G401.6 (cell line): ENCODE results near the gene PARK7.
"Not testable (repeated sequence)": the region's sequence is repeated elsewhere in the genome, so short reads cannot be mapped to it uniquely, and the experiment has no call there.

Experiments
- FAIRE-seq: peaks from 2 replicates; lab custom pipeline; 2012; peaks lifted over from hg19 to GRCh38; lab: Jason Lieb, UNC

The PARK7 gene

DNA sequence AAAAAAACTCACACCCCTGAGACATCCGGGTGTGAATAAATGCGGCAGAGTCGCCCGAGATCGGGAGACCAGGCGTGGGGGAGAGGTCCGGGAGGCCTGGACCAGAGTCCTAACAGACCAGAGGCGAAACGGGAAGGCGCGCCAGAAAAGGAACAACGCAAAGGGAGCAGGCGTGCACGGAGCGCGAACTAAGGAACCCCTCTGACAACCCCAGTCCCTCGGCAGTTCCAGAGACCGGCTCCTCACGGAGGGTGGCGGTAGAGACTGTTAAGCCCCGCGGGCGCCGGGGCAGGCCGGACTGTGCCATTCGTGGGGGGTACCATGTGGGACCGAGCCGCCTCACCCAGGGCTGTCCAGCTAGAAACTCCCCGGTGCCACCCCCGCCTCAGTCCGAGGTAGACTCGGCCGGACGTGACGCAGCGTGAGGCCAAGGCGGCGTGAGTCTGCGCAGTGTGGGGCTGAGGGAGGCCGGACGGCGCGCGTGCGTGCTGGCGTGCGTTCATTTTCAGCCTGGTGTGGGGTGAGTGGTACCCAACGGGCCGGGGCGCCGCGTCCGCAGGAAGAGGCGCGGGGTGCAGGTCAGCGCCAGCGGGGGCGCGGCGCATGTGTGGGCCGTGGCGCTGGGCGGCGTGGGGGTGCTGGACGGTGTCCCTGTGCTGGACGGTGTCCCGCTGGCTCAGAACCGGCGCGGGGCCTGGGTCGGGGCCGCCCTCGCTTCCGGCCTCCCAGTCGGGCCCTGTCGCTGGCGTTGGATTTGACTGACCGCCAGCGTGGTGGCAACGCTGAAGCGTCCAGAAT is at the start of gene PARK7:
Gene PARK7 (plus strand): TSS at position 496 of the 798 bp plus-strand sequence. CDS start 1,075 bp downstream, outside the sequence.
- FAIRE-seq: peak; percentile 88

DNA sequence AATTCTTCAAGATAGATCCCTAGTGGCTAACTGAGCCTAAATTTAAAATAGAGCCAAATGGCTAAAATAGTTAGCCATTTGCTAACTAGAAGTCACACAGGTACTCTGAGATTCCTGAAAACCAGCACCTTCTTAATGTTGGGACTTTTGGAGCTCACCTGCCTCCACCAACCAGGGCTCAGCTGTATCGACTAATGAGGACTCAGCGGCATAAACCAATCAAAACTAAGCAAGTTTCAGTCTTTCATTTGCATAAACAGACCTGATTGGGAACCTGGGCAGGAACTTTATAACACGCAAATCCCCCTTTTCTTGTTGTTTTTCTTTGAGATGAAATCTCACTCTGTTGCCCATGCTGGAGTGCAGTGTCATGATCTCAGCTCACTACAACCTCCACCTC is 49.4 kb upstream of the PARK7 start:
- no peak for FAIRE-seq

DNA sequence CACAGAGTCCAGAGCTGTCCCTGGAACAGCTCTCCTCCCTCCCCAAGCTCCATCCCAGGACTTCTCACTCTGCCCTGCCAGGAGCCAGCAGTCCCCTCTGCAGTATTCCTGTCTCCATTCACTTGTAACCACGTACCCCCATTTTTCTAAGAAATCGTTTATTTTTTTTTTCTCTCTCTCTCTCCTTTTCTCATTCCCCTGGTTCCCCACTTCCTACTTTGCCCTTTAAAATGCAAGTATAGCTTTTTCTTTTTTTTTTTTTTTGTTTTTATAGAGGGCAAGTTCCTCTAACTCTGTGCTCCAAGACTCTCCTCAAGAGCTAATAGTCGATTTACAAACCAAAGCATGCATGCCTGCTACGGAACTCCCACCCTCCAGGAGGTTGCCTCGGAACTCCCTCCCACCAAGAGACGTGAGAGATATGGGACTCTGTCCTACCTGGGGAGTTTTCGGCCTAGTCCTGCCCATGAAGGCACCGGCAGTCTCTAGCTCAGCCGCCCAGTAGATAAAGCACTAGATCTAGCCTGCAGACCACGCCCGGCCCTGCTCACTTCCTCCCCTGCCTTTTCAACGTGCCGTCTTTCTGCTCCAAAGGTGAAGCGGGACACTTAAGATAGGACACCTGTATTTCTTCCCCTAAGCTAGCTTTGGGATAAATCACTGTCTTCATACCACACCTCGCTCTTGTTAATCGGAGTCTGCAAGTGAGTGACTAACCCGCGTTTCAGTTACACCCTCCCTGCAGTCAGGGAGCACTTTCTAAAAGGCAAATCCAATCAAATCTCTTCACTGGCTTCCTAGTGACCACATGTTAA is 48.6 kb upstream of the PARK7 start:
- FAIRE-seq: no peak

DNA sequence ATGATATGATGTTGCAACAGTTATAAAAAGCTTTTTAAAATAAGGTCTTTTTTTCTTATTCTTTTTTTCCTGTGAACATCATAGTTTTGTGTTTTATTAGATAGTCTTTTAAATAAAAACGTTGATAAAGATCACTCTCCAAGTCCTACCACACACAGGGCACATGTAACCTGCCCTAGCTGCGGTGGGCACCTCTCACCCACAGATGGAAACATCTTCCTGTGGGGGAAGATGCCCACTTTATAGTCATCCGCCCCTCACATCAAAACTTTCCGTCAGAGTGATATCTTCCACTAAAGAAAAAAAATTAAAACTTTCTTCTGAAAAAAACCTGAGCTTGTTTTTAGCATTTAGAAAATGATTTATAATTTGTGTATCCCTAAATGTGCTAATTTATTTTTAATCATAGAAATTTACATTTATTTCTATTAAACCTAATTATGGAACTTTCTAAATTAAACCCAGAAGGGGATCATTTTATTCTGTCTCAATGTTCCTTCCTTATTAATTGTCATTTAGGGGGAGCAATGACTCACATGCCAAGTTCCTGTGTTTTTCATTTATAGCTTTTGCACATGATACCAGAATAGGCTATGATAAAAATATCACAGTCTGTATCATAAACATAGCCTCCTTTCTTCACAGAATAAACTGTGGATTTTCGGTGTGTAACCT is 45.5 kb upstream of the PARK7 start:
- no peak for FAIRE-seq

DNA sequence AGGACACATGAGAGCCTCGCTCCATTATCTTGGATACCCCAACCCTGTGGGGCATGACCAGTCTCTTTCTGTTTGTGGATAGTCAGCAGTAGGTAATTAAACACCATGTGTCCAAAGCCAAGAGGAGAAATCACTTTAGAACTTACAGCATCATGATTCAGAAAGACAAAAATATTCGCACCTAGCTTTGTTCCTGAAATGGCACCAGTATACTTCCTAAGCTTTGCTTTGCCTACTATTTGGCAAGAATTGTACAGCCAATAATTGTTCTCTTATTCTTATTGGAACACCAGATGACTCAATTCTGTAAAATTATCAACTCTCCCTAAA is 45.0 kb upstream of the PARK7 start:
- no peak for FAIRE-seq

DNA sequence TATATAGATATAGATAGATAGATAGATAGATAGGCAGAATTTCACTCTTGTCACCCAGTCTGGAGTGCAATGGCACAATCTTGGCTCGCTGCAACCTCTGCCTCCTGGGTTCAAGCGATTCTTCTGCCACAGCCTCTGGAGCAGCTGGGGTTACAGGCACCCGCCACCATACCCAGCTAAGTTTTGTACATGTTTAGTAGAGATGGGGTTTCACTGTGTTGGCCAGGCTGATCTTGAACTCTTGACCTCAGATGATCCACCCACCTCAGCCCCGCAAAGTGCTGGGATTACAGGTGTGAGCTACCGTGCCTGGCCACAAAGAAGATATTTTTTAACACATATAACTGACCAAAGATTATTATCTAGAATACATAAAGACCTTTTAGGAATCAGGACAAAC is 43.5 kb upstream of the PARK7 start:
- not testable (repeated sequence) for FAIRE-seq

DNA sequence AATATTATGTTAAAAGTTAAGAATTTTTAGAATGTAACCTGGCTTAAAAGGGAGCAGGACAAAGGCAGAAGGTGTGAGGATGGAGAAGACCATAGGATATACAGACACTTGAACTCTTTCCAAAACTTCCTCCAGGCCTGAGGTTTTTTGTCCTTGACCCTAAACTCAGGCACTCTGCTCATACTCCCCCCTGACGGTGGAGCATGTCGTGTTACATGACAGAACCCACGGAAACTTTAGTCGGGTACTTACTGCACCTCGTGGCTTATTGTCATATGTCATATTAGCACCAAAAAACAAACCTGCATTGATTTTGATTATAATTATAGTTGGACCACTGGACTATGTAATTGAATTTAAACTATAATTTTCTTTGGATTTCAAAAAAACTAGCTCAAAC is 41.6 kb upstream of the PARK7 start:
- FAIRE-seq: no peak

DNA sequence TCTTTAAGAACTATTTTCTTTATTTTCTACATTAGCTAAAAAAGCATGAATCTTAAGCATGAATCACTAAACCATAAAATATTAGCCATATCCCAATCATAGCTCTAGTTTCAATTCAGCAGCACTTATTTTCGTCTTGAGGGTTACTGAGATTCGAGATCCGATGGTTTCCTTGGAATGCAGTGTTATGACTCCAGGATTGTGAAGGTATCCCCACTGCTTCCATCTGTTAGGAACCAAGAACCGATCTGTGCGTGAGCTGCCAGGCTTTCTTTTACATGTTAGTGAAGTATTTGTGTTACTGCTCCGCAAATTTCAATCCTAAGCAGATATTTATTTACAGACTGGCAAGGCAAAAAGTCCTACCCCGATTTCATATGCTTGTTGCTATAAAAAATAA is 39.7 kb upstream of the PARK7 start:
- no peak for FAIRE-seq

DNA sequence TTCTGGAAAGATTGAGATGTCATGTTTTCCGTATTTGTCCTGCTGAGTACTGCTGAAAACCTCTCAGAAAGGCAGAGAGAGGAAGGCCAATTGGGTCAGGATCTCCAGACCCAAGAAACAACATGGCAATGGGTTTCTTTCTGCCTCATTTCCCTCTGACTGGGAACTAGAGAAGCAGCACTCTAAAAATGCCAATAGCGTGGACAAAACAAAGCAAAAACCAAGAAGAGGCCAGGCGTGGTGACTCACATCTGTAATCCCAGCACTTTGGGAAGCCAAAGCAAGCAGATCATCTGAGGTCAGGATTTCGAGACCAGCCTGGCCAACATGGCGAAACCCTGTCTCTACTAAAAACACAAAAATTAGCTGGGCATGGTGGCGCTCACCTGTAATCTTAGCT is 39.2 kb upstream of the PARK7 start:
- FAIRE-seq: no peak

DNA sequence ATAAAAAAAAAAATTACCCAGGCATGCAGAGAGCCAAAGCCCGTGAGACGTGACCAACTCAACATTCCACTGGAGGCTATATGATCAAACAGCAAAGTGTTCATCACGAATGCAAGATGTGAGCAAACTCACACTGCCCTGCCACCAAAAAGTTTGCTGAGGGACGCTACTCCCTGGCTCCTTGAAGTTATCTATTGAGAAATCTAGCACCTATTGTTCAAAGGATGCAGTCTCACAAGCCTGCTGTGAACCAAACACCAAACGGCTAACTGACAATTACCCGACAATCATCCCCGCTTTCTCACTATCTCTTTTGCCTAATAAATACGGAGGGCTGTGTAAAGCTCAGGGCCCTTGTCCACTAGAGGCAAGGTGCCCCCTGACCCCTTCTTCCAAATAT is 34.5 kb upstream of the PARK7 start:
- not testable (repeated sequence) for FAIRE-seq

DNA sequence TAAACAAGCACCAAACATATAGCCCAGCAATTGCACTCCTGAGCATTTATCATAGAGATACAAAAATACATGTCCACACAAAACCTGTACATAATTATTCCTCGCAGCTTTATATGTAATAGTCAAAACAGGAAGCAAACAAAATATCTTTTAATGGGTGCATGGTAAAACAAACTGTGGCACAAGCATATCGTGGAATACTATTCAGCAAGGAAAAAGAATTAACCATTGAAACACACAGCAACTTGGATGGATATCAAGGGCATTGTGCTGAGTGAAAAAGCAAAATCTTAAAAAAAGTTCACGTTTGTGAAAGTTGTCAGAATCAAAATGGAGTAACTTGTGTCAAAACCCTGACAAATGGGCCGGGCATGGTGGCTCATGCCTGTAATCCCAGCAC is 33.3 kb upstream of the PARK7 start:
- FAIRE-seq: no peak

DNA sequence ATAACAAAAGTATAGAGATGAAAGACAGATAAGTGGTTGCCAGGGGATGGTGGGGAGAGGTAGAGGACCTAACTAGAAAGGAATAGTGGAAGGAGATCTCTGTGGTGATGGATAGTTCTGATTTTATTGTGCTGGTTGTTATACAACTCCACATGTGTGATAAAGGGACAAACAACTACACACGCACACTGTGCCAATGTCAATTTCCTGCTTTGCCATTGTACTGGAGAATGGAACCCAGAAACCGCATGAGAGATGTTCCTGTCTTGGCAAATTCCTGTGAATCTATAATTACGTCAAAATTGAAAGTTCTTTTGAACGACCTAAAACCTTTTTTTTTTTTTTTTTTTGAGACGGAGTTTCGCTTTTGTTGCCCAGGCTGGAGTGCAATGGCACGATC is 31.9 kb upstream of the PARK7 start:
- no peak for FAIRE-seq

DNA sequence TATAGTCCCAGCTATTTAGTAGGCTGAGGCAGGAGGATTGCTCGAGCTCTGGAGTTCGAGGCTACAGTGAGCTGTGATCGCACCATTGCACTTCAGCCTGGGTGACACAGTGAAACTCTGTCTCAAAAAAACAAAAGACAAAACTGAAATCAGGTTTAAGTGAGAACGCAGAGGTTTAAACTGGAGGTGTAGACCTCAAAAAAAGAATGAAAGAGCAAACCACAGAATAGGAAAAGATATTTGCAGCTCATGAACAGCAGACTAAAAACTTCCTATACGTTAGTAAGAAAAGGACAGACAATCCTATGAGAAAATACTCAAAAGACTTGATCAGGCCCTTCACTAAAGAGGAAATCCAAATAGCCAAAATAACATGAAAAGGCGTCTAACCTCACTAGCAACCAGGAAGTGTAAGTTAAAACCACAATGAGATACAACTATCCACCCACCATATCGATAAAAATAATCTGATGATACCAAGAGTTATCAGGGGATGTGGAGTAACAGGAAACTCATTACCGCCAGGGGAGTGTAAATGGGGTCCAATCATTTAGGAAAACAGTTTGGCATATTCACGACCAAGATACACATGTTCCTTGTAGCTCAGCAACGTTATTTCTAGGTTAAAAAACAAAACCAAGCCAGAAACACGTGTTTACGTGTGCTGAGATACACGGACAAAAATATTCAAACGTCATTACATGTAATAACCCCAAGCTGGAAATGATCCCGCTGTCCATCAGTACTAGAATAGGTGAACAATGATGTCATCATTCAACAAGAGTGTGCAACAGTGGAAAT is 30.7 kb upstream of the PARK7 start:
- no peak for FAIRE-seq

DNA sequence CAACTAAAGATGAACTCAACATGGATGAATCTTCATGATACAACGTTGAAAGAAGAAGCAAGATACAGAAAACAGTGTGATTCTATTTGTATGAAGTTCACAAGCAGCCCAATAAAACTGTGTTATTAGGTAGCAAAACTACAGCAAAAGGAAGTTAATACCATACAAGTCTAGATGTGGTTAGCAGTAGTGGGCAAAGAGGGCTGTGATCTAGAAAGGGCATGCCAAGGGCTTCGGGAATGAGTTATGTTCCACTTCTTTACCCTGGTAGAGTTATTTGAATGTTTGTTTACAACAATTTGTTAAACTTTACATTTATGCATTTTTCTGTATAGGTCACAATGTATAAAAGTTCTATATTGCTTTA is 30.1 kb upstream of the PARK7 start:
- no peak for FAIRE-seq

DNA sequence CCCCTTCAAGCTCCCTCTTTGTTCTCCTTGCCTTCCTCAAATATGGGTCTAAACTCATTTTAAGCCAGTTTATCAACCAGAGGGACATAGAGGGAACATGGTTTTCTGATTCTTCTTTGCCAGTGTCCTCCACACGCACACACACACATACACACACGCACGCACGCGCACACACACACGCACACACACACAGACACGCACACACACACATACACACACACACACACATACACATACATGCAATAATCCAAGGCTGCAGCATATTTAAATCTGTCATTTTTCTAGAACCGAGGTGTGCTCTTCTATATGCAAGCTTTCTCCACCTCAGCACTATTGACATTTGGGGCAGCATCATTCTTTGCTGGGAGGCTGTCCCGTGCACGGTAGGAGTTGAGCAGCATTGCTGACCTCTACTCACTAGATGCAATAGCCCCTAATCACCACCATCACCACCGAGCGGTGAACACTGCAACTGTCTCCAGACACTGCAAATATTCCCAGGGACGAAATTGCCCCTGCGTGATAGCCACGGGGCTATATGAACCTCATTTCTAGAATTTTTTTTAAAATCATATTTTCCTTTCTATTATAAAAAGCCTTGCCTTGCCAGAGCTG is 28.9 kb upstream of the PARK7 start:
- no peak for FAIRE-seq

DNA sequence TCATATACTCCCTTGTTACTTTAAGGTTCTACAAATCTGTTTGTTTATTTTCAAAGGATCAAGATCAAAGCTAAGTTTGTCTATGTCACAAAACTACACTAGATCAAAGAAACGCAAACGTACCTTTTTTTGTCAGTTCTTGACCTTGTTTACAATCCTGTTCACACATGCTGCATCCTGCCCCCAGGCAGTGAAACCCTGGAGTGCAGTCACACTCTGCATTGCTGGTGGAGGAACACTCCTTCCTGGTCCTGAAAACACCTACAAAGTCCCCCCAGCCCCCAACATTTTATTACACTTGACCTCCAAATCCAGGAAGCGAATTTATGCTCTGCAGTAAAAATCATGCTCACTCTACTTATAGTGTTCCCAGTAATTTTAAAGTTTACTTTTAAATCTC is 23.4 kb upstream of the PARK7 start:
- no peak for FAIRE-seq

DNA sequence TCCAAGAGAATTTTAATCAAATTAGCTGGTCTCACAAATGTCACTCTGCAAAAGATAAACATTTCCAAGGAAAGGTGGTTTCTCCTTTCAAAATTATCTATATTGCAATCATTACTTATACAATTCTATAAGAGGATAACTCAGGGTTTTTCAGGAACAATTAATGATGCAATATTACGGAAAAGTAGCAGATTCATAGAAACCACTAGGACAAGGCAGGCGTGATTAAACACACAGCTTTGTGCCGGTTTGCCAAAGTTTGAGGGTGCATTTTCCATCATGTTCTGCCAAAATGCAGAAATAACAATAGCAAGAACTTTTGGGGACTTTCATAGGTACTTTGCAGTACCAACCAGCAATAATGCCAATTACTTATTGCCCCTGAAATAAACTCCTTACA is 21.5 kb upstream of the PARK7 start:
- FAIRE-seq: no peak

DNA sequence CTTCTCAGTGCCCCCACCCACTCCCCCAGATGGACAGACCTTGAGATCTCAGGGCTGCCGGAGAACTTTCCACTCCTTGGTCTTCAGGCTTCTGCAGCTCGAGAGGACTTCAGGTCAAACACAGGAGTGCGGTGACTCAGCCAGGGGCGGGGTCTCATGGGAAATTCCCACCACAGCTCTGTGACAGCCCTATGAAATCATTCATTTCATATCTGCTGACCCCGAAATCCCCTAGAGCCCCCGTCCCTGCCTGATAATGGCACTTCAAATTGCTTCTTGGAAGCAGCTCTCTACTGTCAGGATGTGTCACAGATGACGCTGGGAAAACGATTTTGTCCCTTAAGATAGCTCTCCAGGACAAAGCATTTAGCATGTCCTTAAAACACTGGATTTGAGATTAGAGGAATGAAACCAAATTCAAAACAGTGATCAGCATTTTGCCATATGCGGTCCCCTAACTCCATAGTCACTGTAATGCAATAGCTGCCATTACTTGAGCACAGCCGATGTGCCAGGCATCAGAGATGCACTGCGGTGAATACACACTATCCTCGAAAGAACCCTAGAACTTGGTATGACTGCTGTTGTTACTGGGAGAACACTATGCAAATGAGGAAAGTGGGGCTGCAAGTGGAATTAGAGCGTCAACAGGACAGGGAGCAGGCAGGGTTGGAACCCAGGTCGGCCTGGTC is 20.6 kb upstream of the PARK7 start, which contains the start of gene TNFRSF9:
Gene TNFRSF9 (minus strand): TSS at position 95 of the 692 bp plus-strand sequence. CDS start 845 bp downstream, outside the sequence.
- no peak for FAIRE-seq

DNA sequence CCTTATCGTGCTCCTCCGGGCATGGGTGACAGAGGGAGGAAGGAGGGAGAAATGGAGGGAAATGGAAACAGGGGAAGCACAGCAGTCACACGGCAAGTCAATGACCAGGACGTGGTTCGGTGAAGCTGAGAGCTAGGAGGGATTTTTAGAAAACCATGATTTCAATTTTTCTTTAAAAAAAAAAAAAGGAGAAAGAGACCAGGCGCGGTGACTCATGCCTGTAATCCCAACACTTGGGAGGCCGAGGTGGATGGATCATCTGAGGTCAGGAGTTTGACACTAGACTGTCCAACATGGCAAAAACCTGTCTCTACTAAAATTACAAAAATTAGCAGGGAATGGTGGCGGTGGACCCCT is 20.1 kb upstream of the PARK7 start:
- no peak for FAIRE-seq

DNA sequence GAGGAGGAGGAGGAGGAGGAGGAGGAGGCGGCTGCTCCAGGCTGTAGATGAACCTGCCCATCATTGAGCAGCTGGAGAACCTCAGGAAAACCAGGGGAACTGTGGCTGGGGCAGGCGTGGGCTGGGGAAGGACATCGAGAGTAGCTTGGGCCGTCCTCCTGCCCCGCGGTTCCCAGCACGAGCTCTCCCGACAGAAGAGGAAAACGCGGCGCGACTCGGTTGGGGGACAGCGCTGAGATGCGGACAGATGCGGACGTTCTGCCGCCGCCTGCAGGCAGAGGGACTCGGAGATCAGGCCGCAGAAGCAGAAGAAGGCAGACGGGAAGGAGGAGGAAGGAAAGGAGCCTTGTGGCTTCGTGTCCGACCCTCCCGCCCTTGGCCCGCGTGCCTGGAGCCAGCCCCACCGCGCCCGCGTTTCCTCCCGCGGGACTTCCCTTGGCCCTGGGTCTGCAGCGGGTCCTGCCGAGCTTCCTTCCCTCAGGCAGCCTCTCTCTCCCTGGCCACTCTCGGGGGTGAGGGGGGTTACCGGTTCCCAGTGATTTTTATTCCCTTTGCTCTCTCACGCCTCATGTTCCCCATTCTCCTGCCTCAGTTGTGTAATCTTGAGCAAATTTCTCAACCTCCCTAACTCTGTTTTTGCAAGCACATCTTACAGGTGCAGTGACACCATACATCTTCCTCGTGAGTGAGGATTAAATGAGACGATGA is 19.1 kb upstream of the PARK7 start:
- no peak for FAIRE-seq

DNA sequence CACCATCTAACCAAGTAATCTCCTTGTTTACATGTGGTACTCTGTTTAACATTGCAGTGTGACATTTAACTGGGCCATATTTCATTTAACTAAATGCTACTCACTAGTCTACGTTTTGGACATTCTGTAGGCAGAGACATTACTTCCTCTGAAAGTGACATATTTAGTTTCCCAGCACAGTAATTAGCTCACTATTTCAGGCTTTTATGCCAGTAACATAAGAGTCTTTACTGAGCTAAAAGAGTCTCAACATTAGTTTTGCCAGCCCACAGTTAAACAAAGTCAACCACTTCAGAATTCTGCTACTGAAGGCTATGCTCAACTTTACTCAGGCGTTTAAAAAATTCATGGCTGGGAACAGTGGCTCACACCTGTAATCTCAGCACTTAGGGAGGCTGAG is 18.3 kb upstream of the PARK7 start:
- no peak for FAIRE-seq
